ENCODE data around the gene NXPH3.

DNA sequence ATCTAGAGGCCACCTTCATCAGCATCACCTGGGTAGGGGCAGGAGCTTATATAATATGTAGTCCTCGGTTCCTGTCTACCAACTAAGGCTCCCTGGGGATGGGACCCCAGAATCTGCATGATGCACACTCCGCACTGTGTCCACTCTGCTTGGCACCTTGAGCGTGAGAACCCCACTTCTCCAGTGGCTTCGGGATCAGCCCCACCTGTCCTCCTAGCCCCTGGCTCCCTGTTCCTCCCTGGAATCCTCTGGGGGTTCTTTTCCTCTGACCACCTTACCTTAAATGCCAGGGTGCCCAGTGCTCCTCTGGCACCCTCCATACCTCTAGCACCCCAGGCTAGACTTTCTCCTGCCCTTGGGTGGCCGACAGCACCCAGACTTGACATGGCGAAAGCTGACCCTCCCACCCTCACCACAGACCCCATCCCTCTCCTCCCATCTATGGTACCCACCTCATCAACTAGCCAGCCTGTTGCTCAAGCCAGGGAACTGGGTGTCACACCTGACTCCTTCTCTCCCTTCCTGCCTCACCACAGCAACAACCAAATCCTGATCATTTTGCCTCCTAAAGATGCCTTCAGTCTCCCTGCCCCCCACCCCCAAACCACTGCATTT, 2.8 kb upstream of the NXPH3 start:
- TF ChIP-seq, protein P1, sequence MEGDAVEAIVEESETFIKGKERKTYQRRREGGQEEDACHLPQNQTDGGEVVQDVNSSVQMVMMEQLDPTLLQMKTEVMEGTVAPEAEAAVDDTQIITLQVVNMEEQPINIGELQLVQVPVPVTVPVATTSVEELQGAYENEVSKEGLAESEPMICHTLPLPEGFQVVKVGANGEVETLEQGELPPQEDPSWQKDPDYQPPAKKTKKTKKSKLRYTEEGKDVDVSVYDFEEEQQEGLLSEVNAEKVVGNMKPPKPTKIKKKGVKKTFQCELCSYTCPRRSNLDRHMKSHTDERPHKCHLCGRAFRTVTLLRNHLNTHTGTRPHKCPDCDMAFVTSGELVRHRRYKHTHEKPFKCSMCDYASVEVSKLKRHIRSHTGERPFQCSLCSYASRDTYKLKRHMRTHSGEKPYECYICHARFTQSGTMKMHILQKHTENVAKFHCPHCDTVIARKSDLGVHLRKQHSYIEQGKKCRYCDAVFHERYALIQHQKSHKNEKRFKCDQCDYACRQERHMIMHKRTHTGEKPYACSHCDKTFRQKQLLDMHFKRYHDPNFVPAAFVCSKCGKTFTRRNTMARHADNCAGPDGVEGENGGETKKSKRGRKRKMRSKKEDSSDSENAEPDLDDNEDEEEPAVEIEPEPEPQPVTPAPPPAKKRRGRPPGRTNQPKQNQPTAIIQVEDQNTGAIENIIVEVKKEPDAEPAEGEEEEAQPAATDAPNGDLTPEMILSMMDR (conservative IDR thresholded peaks at IDR 0.05; ENCODE audit: low read depth, low read length), result no peak
- no peak for TF ChIP-seq EZH2phosphoT487 (IDR thresholded peaks at IDR 0.05; ENCODE audit: borderline replicate concordance, low read length)

Measured in PC-3 (cell line).